ENCODE measurements around the gene CAMK2N1.

CAMK2N1 gene

GRCh38 chr1:20478057-20478635 is 7.9 kb downstream of the CAMK2N1 start:
- DNase-seq (ENCODE audit: low spot score), result no peak

- DNase-seq (ENCODE audit: low spot score), result peak; percentile 53
Measured at GRCh38 chr1:20477348-20478056, 8.5 kb downstream of the CAMK2N1 start.

- peak; percentile 51 for DNase-seq (ENCODE audit: low spot score)
Measured at GRCh38 chr1:20476265-20477038, 9.6 kb downstream of the CAMK2N1 start.

GRCh38 chr1:20474996-20475395 is 11.0 kb downstream of the CAMK2N1 start:
- DNase-seq (ENCODE audit: low spot score), result no peak

GRCh38 chr1:20474333-20474975 is 11.6 kb downstream of the CAMK2N1 start:
- peak; percentile 37 for DNase-seq (ENCODE audit: low spot score)

GRCh38 chr1:20473894-20474293 is 12.1 kb downstream of the CAMK2N1 start:
- DNase-seq (ENCODE audit: low spot score), result no peak

- DNase-seq (ENCODE audit: low spot score), result peak; percentile 86
Measured at GRCh38 chr1:20472860-20473711, 12.9 kb downstream of the CAMK2N1 start.

- DNase-seq (ENCODE audit: low spot score), result no peak
Measured at GRCh38 chr1:20472121-20472520, 13.9 kb downstream of the CAMK2N1 start.

GRCh38 chr1:20470194-20470593 is 15.8 kb downstream of the CAMK2N1 start:
- no peak for DNase-seq (ENCODE audit: low spot score)

GRCh38 chr1:20469406-20470076 is 16.5 kb downstream of the CAMK2N1 start:
- DNase-seq (ENCODE audit: low spot score), result no peak

- no peak for DNase-seq (ENCODE audit: low spot score)
Measured at GRCh38 chr1:20466273-20466672, 19.7 kb downstream of the CAMK2N1 start.

- no peak for DNase-seq (ENCODE audit: low spot score)
Measured at GRCh38 chr1:20465187-20465586, 20.8 kb downstream of the CAMK2N1 start.

- DNase-seq (ENCODE audit: low spot score), result no peak
Measured at GRCh38 chr1:20463502-20463901, 22.5 kb downstream of the CAMK2N1 start.

GRCh38 chr1:20462397-20462796 is 23.6 kb downstream of the CAMK2N1 start:
- DNase-seq (ENCODE audit: low spot score), result no peak

GRCh38 chr1:20458717-20459116 is 27.3 kb downstream of the CAMK2N1 start:
- no peak for DNase-seq (ENCODE audit: low spot score)

- DNase-seq (ENCODE audit: low spot score), result no peak
Measured at GRCh38 chr1:20454004-20454403, 32.0 kb downstream of the CAMK2N1 start.

- no peak for DNase-seq (ENCODE audit: low spot score)
Measured at GRCh38 chr1:20449735-20450311, 36.2 kb downstream of the CAMK2N1 start.

GRCh38 chr1:20448671-20449071 is 37.3 kb downstream of the CAMK2N1 start:
- no peak for DNase-seq (ENCODE audit: low spot score)

- DNase-seq (ENCODE audit: low spot score), result no peak
Measured at GRCh38 chr1:20447794-20448193, 38.2 kb downstream of the CAMK2N1 start.

- DNase-seq (ENCODE audit: low spot score), result peak; percentile 45
Measured at GRCh38 chr1:20446796-20447195, 39.2 kb downstream of the CAMK2N1 start.

- DNase-seq (ENCODE audit: low spot score), result no peak
Measured at GRCh38 chr1:20445956-20446355, 40.1 kb downstream of the CAMK2N1 start.
